Heart left ventricle (tissue), 13 donors: Measurements from ENCODE around the gene CADPS2.

Source experiments
- CTCF ChIP-seq, 12 donors: fragments of 200-600 bp; sonication (generic) in 4 of 12; IDR thresholded peaks; one replicate each; pipeline versions ENCODE4 v1.5.0 to v1.8.0; 2018 to 2022; ENCODE audit warnings: antibody characterized with exemption in 12 of 12, mild to moderate bottlenecking in 5 of 12
- POLR2A ChIP-seq, 2 donors: fragments of 450-650 bp; IDR thresholded peaks; one replicate each; pipeline ENCODE4 v1.6.1; 2017; ENCODE audit warnings: antibody characterized with exemption in 2 of 2, mild to moderate bottlenecking in 2 of 2, moderate library complexity in 2 of 2
- donor health status: ischemic (EF 13 %, LVEDD 7.1; RV severe dilation, severe dysfunction).
- donor health status: DM: no; HTN: yes; CAD: no.
- donor health status: DM: no; HTN: no; CAD: no.
- donor health status: ischemic (EF 25% LVEDD 6.9; RV normal size, moderate dysfunction).
- donor health status: ischemic (EF 25% LVEDD 5.7; RV mildly dilated, moderate dysfunction).
- donor health status: ischemic (EF 35%, LVEDD 5.7; RV mildly dilated, moderate dysfunction).
- donor health status: nonischemic (EF 11% LVEDD 7.7; RV severe dilation, severe dysfunction).
- donor health status: DM: yes; HTN: yes; CAD: no.
- donor health status: PGD.
- donor health status: ischemic (EF 29% LVEDD 5.4; RV normal size, mild dysfunction).
- donor health status: nonischemic (EF 23%, LVEDD 6.1; RV moderate dilation, normal function).

GRCh38 chr7:122438006-122438405 is 448.3 kb downstream of the CADPS2 start:
- TF ChIP-seq CTCF (IDR thresholded peaks at IDR 0.05) (no peak), POLR2A (IDR thresholded peaks at IDR 0.05) (no peak)
